ENCODE measurements around the gene SUPT4H1.

SUPT4H1 gene

DNA sequence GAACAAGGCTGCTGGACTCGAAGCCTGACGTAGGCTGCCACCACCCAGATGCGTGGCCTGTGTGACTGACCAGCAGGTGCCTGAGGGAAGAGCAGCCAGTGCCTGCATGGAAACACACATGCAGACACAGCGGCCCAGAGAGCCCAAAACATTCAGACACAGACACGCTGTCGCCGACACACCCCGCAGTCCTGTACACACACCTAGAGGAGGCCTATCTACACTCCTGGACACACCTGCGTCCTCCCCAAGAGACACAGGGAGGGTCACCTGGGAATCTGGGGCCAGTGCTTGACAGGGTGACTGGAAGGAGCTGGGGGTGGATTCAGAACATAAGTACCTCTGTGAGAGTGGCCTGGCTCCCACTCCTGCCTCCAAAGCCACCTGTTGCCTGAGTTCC is 17.3 kb downstream of the SUPT4H1 start:
- Histone ChIP-seq H3K9me3 (ENCODE audit: control insufficient read depth, insufficient read depth, low read length) (no peaks in the 10 kb centered on the region), H3K4me3 (ENCODE audit: low read length) (no peak overlapping the region), H3K36me3 (ENCODE audit: control insufficient read depth, insufficient read depth, low read length) (no peaks in the 10 kb centered on the region), H3K27ac (ENCODE audit: low read length) (no peak overlapping the region), H3K4me1 (ENCODE audit: control insufficient read depth, insufficient read depth, low read length) (peaks cover 23% of the 10 kb centered on the region), H3K27me3 (ENCODE audit: control insufficient read depth, insufficient read depth, low read length) (no peaks in the 10 kb centered on the region)
- DNase-seq (ENCODE audit: low read depth, low spot score): no peak
- no CpG with 5 or more reads among the region's 9 CpGs for WGBS (ENCODE audit: insufficient coverage, insufficient read length)

DNA sequence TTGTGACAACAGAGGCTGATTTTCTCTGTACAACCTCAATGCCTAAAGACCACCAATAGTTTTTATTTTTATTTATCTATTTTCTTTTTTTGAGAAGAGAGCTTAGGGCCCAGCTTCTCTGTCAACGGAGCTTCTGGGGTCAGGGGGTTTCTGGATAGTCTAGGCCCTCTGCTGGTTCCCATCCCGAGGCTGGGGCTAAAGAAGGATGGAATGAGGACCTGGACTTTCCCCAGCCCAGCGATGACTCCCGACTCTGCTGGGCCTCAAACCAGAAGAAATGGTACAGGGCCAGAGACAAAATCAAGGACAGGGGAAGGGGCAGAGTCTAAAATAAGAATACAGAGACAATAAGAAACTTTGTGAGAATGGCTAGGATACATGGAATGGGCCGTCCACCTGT is 17.7 kb downstream of the SUPT4H1 start:
- WGBS (ENCODE audit: insufficient coverage, insufficient read length): no CpG with 5 or more reads among the region's 5 CpGs
- no peak overlapping the region for H3K27ac ChIP-seq (ENCODE audit: low read length)
- no peaks in the 10 kb centered on the region for H3K36me3 ChIP-seq (ENCODE audit: control insufficient read depth, insufficient read depth, low read length)
- peaks cover 23% of the 10 kb centered on the region for H3K4me1 ChIP-seq (ENCODE audit: control insufficient read depth, insufficient read depth, low read length)
- H3K4me3 ChIP-seq (ENCODE audit: low read length): no peak overlapping the region
- DNase-seq (ENCODE audit: low read depth, low spot score): no peak
- no peaks in the 10 kb centered on the region for H3K27me3 ChIP-seq (ENCODE audit: control insufficient read depth, insufficient read depth, low read length)
- H3K9me3 ChIP-seq (ENCODE audit: control insufficient read depth, insufficient read depth, low read length): no peaks in the 10 kb centered on the region

GRCh38 chr17:58333736-58334207 is 18.2 kb downstream of the SUPT4H1 start:
- no CpG with 5 or more reads among the region's 6 CpGs for WGBS (ENCODE audit: insufficient coverage, insufficient read length)
- no peak for DNase-seq (ENCODE audit: low read depth, low spot score)
- H3K36me3 ChIP-seq (ENCODE audit: control insufficient read depth, insufficient read depth, low read length): no peaks in the 10 kb centered on the region
- H3K27me3 ChIP-seq (ENCODE audit: control insufficient read depth, insufficient read depth, low read length): no peaks in the 10 kb centered on the region
- H3K27ac ChIP-seq (ENCODE audit: low read length): no peak overlapping the region
- peaks cover 24% of the 10 kb centered on the region for H3K4me1 ChIP-seq (ENCODE audit: control insufficient read depth, insufficient read depth, low read length)
- H3K9me3 ChIP-seq (ENCODE audit: control insufficient read depth, insufficient read depth, low read length): no peaks in the 10 kb centered on the region
- no peak overlapping the region for H3K4me3 ChIP-seq (ENCODE audit: low read length)

- Histone ChIP-seq H3K4me3 (ENCODE audit: low read length) (no peak overlapping the region), H3K27ac (ENCODE audit: low read length) (no peak overlapping the region), H3K4me1 (ENCODE audit: control insufficient read depth, insufficient read depth, low read length) (peaks cover 21% of the 10 kb centered on the region), H3K27me3 (ENCODE audit: control insufficient read depth, insufficient read depth, low read length) (no peaks in the 10 kb centered on the region), H3K9me3 (ENCODE audit: control insufficient read depth, insufficient read depth, low read length) (no peaks in the 10 kb centered on the region), H3K36me3 (ENCODE audit: control insufficient read depth, insufficient read depth, low read length) (no peaks in the 10 kb centered on the region)
- no peak for DNase-seq (ENCODE audit: low read depth, low spot score)
- no CpG with 5 or more reads among the region's 21 CpGs for WGBS (ENCODE audit: insufficient coverage, insufficient read length)
Measured at GRCh38 chr17:58332778-58333735, 18.9 kb downstream of the SUPT4H1 start.

GRCh38 chr17:58331815-58332777 is 19.9 kb downstream of the SUPT4H1 start:
- Histone ChIP-seq H3K27me3 (ENCODE audit: control insufficient read depth, insufficient read depth, low read length) (no peaks in the 10 kb centered on the region), H3K9me3 (ENCODE audit: control insufficient read depth, insufficient read depth, low read length) (no peaks in the 10 kb centered on the region), H3K27ac (ENCODE audit: low read length) (no peak overlapping the region), H3K4me1 (ENCODE audit: control insufficient read depth, insufficient read depth, low read length) (peaks cover 15% of the 10 kb centered on the region), H3K36me3 (ENCODE audit: control insufficient read depth, insufficient read depth, low read length) (no peaks in the 10 kb centered on the region), H3K4me3 (ENCODE audit: low read length) (no peak overlapping the region)
- no peak for DNase-seq (ENCODE audit: low read depth, low spot score)
- no CpG with 5 or more reads among the region's 31 CpGs for WGBS (ENCODE audit: insufficient coverage, insufficient read length)

DNA sequence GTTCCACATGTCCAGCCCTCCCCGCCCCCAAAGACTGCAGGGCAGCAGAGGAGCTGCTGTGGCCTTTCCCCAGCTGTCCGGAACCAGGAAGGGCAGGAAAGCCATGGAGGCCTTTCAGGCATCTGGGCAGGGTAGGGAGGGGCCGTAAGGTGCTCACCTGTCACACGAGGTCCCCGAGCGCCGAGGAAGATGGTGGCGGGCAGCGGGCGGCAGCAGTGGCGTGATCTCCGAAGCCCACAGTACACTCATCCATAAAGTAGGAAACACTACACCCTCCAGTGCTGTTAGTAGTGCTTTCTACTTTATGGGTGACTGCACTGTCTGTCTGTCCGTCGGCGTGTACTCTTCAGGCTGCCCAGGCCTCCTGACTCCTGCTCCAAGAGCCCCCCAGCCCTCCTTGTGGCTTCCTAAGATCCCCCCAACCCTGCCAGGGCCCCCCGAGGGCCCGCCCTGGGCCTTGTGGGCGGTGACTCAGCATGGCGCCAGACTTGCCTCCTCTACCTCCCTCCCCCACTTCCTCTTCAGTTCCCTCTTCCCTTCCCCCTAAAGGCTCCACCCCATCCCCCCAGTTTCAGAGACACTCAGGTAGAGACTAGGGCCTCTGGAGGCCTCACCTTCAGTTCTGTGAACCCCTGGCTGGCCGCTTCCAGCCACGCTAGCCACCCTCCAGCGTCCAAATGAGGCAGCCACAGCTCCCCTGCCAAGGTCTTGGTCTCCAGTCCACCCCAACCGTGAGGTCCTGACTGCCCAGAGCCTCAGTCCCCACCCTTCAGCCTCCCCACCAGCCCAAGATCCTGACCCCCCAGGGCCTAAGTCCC is 20.8 kb downstream of the SUPT4H1 start:
- WGBS (ENCODE audit: insufficient coverage, insufficient read length): no CpG with 5 or more reads among the region's 23 CpGs
- no peaks in the 10 kb centered on the region for H3K36me3 ChIP-seq (ENCODE audit: control insufficient read depth, insufficient read depth, low read length)
- no peaks in the 10 kb centered on the region for H3K27me3 ChIP-seq (ENCODE audit: control insufficient read depth, insufficient read depth, low read length)
- no peaks in the 10 kb centered on the region for H3K9me3 ChIP-seq (ENCODE audit: control insufficient read depth, insufficient read depth, low read length)
- no peak for DNase-seq (ENCODE audit: low read depth, low spot score)
- H3K4me1 ChIP-seq (ENCODE audit: control insufficient read depth, insufficient read depth, low read length): peaks cover 15% of the 10 kb centered on the region
- no peak overlapping the region for H3K27ac ChIP-seq (ENCODE audit: low read length)
- no peak overlapping the region for H3K4me3 ChIP-seq (ENCODE audit: low read length)

- peaks cover 15% of the 10 kb centered on the region for H3K4me1 ChIP-seq (ENCODE audit: control insufficient read depth, insufficient read depth, low read length)
- no peak for DNase-seq (ENCODE audit: low read depth, low spot score)
- H3K9me3 ChIP-seq (ENCODE audit: control insufficient read depth, insufficient read depth, low read length): no peaks in the 10 kb centered on the region
- H3K27me3 ChIP-seq (ENCODE audit: control insufficient read depth, insufficient read depth, low read length): no peaks in the 10 kb centered on the region
- no CpG with 5 or more reads among the region's 10 CpGs for WGBS (ENCODE audit: insufficient coverage, insufficient read length)
- H3K36me3 ChIP-seq (ENCODE audit: control insufficient read depth, insufficient read depth, low read length): no peaks in the 10 kb centered on the region
- no peak overlapping the region for H3K4me3 ChIP-seq (ENCODE audit: low read length)
- H3K27ac ChIP-seq (ENCODE audit: low read length): no peak overlapping the region
Measured at GRCh38 chr17:58330538-58330996, 21.4 kb downstream of the SUPT4H1 start.

DNA sequence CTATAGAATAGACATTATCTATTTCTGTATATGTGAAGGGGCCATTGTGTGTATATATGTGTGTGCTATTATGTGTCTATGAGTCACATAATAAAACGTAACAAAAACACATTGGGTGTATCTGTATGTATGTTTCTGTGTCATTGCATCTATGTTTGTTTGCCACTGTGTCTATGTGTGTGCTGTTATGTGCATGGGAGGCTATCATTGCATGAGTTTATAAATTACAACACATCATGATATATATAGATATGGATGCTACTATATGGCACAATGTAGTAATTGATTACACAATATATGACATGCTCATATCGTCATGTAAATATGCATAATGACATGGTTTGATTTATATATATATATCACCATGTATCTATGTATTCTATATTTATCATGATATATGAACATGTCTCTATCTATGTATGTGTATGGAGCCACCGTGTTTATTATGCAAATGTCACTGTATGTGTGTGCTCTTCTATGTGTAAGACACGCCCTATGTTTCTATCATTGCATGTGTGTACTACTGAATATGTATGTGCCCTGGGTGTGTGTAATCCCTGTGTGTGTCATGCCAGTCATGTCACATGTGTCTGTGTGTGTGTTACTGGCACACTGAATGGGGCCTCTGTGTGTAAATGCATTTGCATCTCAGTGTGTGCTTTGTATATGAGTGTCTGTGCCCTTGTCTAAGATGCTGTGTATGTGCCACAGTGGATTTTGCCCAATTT is 22.0 kb downstream of the SUPT4H1 start:
- no peak for DNase-seq (ENCODE audit: low read depth, low spot score)
- no peak overlapping the region for H3K4me3 ChIP-seq (ENCODE audit: low read length)
- H3K36me3 ChIP-seq (ENCODE audit: control insufficient read depth, insufficient read depth, low read length): no peaks in the 10 kb centered on the region
- WGBS (ENCODE audit: insufficient coverage, insufficient read length): no CpG with 5 or more reads among the region's 4 CpGs
- no peaks in the 10 kb centered on the region for H3K9me3 ChIP-seq (ENCODE audit: control insufficient read depth, insufficient read depth, low read length)
- H3K4me1 ChIP-seq (ENCODE audit: control insufficient read depth, insufficient read depth, low read length): peaks cover 16% of the 10 kb centered on the region
- H3K27me3 ChIP-seq (ENCODE audit: control insufficient read depth, insufficient read depth, low read length): no peaks in the 10 kb centered on the region
- no peak overlapping the region for H3K27ac ChIP-seq (ENCODE audit: low read length)

- no peaks in the 10 kb centered on the region for H3K27me3 ChIP-seq (ENCODE audit: control insufficient read depth, insufficient read depth, low read length)
- no peak overlapping the region for H3K27ac ChIP-seq (ENCODE audit: low read length)
- no peaks in the 10 kb centered on the region for H3K36me3 ChIP-seq (ENCODE audit: control insufficient read depth, insufficient read depth, low read length)
- H3K4me3 ChIP-seq (ENCODE audit: low read length): no peak overlapping the region
- no CpG with 5 or more reads among the region's 16 CpGs for WGBS (ENCODE audit: insufficient coverage, insufficient read length)
- peaks cover 19% of the 10 kb centered on the region for H3K4me1 ChIP-seq (ENCODE audit: control insufficient read depth, insufficient read depth, low read length)
- no peaks in the 10 kb centered on the region for H3K9me3 ChIP-seq (ENCODE audit: control insufficient read depth, insufficient read depth, low read length)
- no peak for DNase-seq (ENCODE audit: low read depth, low spot score)
Measured at GRCh38 chr17:58329035-58329809, 22.8 kb downstream of the SUPT4H1 start.
